C4-2B (cell line): ENCODE data around the gene STEAP1B.

ENCODE experiments used
- ZFX ChIP-seq: fragments of 450-650 bp; IDR thresholded peaks from 2 replicates; pipeline ENCODE4 v1.6.1; 2017
- TF ChIP-seq, protein P1 (sequence below): fragments of 450-650 bp; conservative IDR thresholded peaks from 2 replicates; pipeline ENCODE4 v1.5.1; 2017; ENCODE audit warnings: mild to moderate bottlenecking

GRCh38 chr7:22395222-22395621 is 104.8 kb downstream of the STEAP1B start:
- TF ChIP-seq, protein P1, sequence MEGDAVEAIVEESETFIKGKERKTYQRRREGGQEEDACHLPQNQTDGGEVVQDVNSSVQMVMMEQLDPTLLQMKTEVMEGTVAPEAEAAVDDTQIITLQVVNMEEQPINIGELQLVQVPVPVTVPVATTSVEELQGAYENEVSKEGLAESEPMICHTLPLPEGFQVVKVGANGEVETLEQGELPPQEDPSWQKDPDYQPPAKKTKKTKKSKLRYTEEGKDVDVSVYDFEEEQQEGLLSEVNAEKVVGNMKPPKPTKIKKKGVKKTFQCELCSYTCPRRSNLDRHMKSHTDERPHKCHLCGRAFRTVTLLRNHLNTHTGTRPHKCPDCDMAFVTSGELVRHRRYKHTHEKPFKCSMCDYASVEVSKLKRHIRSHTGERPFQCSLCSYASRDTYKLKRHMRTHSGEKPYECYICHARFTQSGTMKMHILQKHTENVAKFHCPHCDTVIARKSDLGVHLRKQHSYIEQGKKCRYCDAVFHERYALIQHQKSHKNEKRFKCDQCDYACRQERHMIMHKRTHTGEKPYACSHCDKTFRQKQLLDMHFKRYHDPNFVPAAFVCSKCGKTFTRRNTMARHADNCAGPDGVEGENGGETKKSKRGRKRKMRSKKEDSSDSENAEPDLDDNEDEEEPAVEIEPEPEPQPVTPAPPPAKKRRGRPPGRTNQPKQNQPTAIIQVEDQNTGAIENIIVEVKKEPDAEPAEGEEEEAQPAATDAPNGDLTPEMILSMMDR, result no peak
- TF ChIP-seq ZFX, result no peak
